Erythroblast (primary cell): ENCODE measurements around the gene BCL2L1.

Experiments
- GATA1 ChIP-seq: IDR thresholded peaks from 2 replicates; pipeline ENCODE4 v1.6.1; 2011; ENCODE audit warnings: low read depth, mild to moderate bottlenecking, control low read depth, low read length, moderate library complexity
- POLR2A ChIP-seq: IDR thresholded peaks from 2 replicates; pipeline ENCODE4 v1.6.1; 2011; ENCODE audit warnings: mild to moderate bottlenecking, low read length

DNA sequence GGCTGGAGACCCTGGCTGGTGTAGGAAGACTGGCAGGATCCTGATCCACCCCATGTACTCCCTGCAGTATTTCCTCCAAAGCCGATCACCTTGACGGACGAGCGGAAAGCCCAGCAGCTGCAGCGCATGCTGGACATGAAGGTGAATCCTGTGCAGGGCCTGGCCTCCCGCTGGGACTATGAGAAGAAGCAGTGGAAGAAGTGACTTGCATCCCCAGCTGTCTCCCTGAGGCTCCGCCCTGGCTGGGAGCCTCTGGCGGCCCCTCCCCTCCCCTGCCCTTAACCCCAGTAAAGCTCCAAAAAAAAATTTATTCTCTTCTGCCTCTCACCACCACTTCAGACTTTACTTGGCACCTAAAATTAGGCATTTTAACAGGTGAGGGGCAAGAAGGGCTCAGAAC is 78.0 kb downstream of the BCL2L1 start:
- TF ChIP-seq POLR2A (no peak), GATA1 (no peak)
